ENCODE results near the gene BET1.

Gene BET1

DNA sequence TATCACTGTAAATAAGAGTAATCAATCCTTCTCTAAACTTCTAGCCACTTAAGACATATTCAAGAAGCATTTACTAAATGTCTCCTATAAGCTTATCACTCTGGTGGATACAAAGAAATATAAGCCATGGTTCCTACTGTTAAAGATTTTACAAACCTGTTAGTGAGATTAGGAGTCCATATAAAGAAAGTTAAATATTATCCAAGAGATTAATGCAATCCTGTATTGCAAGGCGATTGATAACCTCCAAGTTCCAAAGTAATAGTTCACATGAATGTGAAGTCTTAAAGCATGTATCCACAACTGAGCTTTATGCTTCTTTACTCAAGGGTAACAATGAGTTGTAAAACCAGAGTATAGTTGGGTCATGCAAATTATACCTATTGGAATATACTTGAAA, 12.6 kb upstream of the BET1 start:
- no peak overlapping the region for H3K4me3 ChIP-seq (ENCODE audit: low read length)
- DNase-seq (ENCODE audit: low read depth, low spot score): no peak

DNA sequence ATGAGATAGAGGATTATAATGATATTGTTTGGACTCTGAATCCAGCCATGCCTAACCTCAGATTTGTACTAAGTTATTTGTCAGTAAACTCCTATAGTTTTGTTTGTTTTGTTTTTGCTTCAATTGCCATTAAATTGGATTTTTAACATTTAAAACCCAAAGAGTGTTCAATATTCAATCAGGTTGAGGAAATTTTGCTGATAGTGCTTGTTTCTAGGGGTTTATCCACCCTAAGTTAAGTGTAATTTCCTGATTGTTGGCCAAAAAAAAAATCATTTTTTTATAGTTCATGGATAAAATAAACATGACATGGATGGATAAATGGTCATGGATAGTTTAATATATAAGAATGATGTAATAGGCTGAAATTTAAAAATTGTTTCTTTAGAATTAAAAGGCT, 11.4 kb upstream of the BET1 start:
- DNase-seq (ENCODE audit: low read depth, low spot score): no peak
- no peak overlapping the region for H3K4me3 ChIP-seq (ENCODE audit: low read length)

DNA sequence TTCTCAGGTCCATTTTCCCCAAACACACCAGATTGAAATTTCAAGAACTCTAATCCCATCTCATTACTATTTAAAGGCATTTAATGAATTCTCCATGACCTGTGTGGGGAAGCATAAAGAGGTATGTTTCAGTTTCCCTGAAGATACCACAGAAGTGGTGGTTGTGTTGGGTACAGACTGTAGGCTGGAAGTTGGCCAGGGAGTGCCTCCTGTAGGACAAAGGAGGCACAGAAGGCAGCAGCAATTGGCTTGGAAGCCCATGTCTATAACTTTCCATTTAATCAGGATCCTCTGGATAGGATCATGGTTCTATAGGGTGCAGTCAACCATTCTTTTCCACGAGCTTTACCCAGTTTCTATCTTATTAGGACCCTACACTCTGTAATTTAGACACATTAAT, 8.6 kb upstream of the BET1 start:
- no peak for DNase-seq (ENCODE audit: low read depth, low spot score)

DNA sequence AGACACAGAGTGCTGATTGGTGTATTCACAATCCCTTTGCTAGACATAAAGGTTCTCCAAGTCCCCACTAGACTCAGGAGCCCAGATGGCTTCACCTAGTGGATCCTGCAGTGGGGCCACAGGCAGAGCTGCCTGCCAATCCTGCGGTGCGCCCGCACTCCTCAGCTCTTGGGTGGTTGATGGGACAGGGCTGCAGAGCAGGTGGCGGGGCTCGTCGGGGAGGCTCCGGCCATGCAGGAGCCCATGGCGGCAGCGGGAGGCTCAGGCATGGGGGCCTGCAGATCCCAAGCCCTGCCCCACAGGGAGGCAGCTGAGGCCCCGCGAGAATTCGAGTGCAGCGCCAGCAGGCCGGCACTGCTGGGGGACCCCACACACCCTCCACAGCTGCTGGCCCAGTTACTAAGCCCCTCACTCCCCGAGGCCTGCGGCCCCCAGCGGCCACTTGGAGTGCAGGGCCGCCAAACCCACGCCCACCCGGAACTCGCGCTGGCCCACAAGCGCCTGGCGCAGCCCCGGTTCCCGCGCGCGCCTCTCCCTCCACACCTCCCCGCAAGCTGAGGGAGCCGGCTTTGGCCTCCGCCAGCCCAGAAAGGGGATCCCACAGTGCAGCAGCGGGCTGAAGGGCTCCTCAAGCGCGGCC, 7.7 kb upstream of the BET1 start:
- no peak overlapping the region for H3K4me3 ChIP-seq (ENCODE audit: low read length)
- no peak for DNase-seq (ENCODE audit: low read depth, low spot score)

More for the DNA sequence above, 8.6 kb upstream of the BET1 start:
- no peak overlapping the region for H3K4me3 ChIP-seq (ENCODE audit: low read length)

DNA sequence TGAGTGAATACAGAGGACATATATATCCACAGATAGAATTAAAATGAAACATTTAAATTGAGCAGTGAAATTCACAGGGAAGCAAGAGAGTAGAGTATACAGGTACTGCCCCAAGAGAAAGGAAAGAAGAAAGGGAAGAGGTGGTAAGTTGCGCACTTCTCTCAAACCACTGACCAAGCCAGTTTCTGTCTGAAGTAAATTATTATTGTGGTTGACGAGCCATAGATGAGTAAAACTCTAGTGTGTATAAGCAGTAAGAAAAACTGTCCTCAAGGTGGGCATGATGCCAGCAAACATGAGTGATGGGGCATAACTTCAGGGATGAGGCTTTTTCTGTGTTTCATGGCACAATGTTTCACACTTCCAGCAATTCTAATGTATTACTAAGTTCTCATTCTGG, 4.4 kb upstream of the BET1 start:
- no peak for DNase-seq (ENCODE audit: low read depth, low spot score)
- H3K4me3 ChIP-seq (ENCODE audit: low read length): no peak overlapping the region

DNA sequence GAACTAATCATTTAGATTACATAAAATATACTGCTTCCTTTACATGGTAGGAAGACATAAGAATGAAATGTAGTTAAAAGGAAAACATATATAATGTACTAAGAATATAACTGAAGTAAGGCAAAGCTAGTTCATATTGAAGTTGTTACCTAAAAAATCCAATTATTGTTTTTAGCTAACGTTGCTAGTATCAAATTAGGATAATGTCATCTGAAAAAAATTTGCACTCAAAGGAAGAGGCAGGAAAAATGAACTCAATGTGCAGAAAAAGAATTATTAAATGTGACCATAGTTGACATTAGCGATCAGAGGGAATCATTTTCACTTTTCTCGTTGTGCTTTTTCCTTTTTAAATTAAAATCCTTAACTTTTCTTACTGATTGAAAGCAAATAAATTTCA, 1.6 kb upstream of the BET1 start:
- no peak overlapping the region for H3K4me3 ChIP-seq (ENCODE audit: low read length)
- no peak for DNase-seq (ENCODE audit: low read depth, low spot score)

DNA sequence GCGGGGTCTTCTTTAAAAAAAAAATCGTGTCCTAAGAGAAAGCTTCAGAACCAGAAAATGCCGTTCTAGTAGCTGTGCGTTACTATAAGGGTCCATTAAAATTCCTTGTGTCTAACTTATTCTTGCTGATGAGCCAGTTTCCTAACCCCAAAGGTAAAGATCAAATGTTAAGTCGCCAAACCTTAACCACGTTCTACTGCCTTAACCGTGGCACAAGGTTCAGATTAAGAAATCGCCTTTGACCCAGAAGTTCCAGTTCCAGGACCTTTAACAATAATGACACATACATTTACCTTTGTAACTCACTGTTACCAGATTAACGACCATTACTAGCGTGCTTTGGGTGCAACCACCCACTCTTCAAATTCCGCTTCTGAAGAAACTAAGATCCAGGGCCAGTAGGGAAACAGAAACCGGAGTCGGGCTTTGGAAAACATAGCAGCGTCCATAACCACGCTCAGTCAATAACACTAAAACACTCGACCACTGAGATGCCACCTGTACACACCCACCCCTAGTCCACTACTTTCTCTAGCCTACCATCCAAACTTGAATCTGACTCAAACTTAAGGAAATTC, 620 bp downstream of the BET1 start:
- H3K4me3 ChIP-seq (ENCODE audit: low read length): peak overlapping the region; percentile 94
- DNase-seq (ENCODE audit: low read depth, low spot score): peak; percentile 2

DNA sequence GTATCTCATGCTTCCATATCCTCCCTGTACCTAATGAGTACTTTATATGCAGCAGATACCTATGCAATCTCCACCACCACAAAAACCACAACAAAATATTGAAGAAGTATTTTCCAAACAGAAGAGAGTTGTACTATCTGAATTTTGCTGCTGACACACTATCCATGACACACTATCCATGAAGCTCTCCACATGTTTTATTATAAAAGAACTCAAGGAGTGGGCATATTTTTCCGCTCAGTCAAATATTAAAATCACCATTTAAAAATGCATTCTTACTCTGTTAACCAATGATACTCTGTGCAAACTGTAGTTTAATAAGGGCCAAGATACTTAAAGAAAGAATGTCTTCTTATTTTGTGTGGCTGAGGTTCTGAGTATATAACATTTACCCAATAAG, 2.8 kb downstream of the BET1 start:
- DNase-seq (ENCODE audit: low read depth, low spot score): no peak
- H3K4me3 ChIP-seq (ENCODE audit: low read length): no peak overlapping the region

- DNase-seq (ENCODE audit: low read depth, low spot score): peak; percentile 5
Measured at GRCh38 chr7:93997868-93998267, 6.3 kb downstream of the BET1 start.

GRCh38 chr7:93992421-93993110, 11.6 kb downstream of the BET1 start:
- no peak for DNase-seq (ENCODE audit: low read depth, low spot score)

More at GRCh38 chr7:93997868-93998267, 6.3 kb downstream of the BET1 start:
- H3K4me3 ChIP-seq (ENCODE audit: low read length): no peak overlapping the region

GRCh38 chr7:93987297-93987696, 16.9 kb downstream of the BET1 start:
- DNase-seq (ENCODE audit: low read depth, low spot score): no peak
- H3K4me3 ChIP-seq (ENCODE audit: low read length): no peak overlapping the region

More at GRCh38 chr7:93992421-93993110, 11.6 kb downstream of the BET1 start:
- H3K4me3 ChIP-seq (ENCODE audit: low read length): no peak overlapping the region

DNA sequence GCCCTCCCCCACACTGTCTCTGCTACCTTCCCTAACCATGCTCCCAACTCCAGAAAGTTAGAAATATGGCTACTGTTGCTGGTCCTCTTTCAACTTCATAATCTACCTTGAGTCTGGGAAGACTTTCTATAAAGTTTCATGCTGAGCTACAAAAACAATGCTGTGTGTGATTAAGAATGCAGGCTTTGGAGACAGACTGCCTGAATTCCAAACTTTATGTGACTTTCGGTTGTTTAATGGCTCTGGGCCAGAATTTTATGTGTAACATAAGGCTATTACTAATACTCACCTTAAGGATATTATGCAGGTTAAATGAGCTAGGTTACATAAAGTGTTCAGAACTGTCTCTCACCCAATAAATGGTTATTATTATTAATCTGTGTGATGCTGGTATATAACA, 19.1 kb downstream of the BET1 start:
- no peak overlapping the region for H3K4me3 ChIP-seq (ENCODE audit: low read length)
- no peak for DNase-seq (ENCODE audit: low read depth, low spot score)

GRCh38 chr7:93984024-93984423, 20.1 kb downstream of the BET1 start:
- DNase-seq (ENCODE audit: low read depth, low spot score): no peak
- H3K4me3 ChIP-seq (ENCODE audit: low read length): no peak overlapping the region

GRCh38 chr7:93981480-93981874, 22.7 kb downstream of the BET1 start:
- no peak for DNase-seq (ENCODE audit: low read depth, low spot score)

DNA sequence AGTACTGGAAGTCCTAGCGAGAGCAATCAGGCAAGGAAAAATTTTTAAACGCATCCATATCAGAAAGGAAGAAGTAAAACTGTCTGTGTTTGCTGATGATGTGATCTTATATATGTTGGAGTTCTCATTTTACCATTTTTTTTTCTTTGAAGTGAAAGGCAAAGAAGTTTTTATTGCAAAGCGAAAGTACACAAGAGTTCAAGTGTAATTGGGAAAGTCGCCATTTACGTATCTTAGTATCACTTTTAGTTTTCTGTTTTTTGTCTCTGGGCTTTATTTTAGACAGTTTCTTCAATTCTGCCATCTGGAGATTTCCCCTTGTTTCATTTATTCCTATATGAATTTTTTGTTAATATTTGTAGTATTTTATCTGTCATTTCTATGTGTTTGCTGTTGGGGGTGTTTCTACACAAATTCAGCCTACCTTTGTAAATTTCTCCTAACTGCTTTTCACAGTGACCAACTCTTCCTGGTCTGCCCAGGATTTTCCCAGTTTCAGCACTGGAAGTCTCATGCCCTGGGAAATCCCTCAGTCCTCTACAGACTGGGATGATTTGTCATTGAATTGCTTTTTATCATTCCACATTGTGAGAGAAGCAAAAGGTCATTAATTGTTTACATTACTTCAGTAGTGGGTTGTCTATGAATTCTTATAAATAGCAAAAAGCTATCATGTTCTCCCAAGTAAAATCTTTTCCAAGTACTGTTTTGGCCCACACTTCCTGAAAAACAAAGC, 23.2 kb downstream of the BET1 start:
- no peak overlapping the region for H3K4me3 ChIP-seq (ENCODE audit: low read length)
- DNase-seq (ENCODE audit: low read depth, low spot score): no peak

More at GRCh38 chr7:93981480-93981874, 22.7 kb downstream of the BET1 start:
- H3K4me3 ChIP-seq (ENCODE audit: low read length): no peak overlapping the region

GRCh38 chr7:93977211-93977950, 26.8 kb downstream of the BET1 start:
- no peak overlapping the region for H3K4me3 ChIP-seq (ENCODE audit: low read length)
- DNase-seq (ENCODE audit: low read depth, low spot score): no peak

DNA sequence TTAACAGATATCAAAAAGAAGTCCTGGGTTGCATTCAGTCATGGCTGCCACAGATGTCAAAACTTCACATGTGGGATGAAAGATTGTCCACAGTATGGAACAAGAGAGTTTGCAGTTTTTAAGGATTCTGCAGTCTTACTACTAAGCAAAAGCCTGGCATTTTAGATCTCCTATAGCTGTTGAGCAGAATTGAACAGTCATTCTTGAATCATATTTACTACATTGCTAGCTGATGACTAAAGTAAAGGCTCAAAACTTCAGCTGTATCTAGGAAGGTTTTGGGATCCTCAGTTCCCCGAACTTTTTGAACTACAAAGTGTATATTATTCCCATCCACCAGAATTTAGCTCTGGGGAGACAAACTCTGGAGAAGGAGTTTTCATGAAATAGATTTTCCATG, 31.0 kb downstream of the BET1 start:
- H3K4me3 ChIP-seq (ENCODE audit: low read length): no peak overlapping the region
- no peak for DNase-seq (ENCODE audit: low read depth, low spot score)

- DNase-seq (ENCODE audit: low read depth, low spot score): no peak
- no peak overlapping the region for H3K4me3 ChIP-seq (ENCODE audit: low read length)
Measured at GRCh38 chr7:93972029-93972725, 32.0 kb downstream of the BET1 start.

Measured in Jurkat, Clone E6-1 (cell line).